ENCODE data around the gene ZFAND3. TPM values are rescaled to one million over a fixed set of nuclear protein-coding genes. Genes with fewer than 3 reads are reported as not detected.

The ZFAND3 gene
- total RNA-seq, 1 experiment from 2014 or later: 47.2 TPM

GRCh38 chr6:38160831-38161230, 341.3 kb downstream of the ZFAND3 start:
- Histone ChIP-seq H3K27ac (ENCODE audit: low read depth, low read length) (no peak overlapping the region), H3K9me3 (ENCODE audit: control insufficient read depth in 1 of 2, insufficient read depth in 1 of 2, low read depth in 1 of 2, low read length in 2 of 2) (no peaks in the 10 kb centered on the region), H3K27me3 (ENCODE audit: insufficient read depth, low read length) (no peaks in the 10 kb centered on the region), H4K20me1 (ENCODE audit: insufficient read depth) (no peaks in the 10 kb centered on the region), H3K4me3 (replicated peaks in 1 of 2; ENCODE audit: low read depth in 1 of 2, low read length in 2 of 2) (no peak overlapping the region), H3K4me2 (ENCODE audit: low read length) (no peak overlapping the region), H3K4me1 (ENCODE audit: control insufficient read depth in 1 of 2, insufficient read depth in 2 of 2, low read length in 2 of 2) (no peaks in the 10 kb centered on the region), H3K9me2 (ENCODE audit: insufficient read depth) (no peaks in the 10 kb centered on the region), H3K79me2 (ENCODE audit: insufficient read depth, low read length) (no peaks in the 10 kb centered on the region), H2AFZ (ENCODE audit: low read depth, low read length, poor library complexity, severe bottlenecking) (no peak overlapping the region), H3K36me3 (ENCODE audit: control insufficient read depth in 1 of 2, insufficient read depth in 2 of 2, low read length in 2 of 2) (no peaks in the 10 kb centered on the region), H3K9ac (ENCODE audit: low read length) (no peak overlapping the region)
- intact Hi-C loops (cut with micrococcal nuclease): no loop called here
- ATAC-seq (no peak), DNase-seq (ENCODE audit: low read depth, low spot score) (no peak)
- no TSS peak for BruUV-seq (replicated peaks)
- TF ChIP-seq, protein P1, sequence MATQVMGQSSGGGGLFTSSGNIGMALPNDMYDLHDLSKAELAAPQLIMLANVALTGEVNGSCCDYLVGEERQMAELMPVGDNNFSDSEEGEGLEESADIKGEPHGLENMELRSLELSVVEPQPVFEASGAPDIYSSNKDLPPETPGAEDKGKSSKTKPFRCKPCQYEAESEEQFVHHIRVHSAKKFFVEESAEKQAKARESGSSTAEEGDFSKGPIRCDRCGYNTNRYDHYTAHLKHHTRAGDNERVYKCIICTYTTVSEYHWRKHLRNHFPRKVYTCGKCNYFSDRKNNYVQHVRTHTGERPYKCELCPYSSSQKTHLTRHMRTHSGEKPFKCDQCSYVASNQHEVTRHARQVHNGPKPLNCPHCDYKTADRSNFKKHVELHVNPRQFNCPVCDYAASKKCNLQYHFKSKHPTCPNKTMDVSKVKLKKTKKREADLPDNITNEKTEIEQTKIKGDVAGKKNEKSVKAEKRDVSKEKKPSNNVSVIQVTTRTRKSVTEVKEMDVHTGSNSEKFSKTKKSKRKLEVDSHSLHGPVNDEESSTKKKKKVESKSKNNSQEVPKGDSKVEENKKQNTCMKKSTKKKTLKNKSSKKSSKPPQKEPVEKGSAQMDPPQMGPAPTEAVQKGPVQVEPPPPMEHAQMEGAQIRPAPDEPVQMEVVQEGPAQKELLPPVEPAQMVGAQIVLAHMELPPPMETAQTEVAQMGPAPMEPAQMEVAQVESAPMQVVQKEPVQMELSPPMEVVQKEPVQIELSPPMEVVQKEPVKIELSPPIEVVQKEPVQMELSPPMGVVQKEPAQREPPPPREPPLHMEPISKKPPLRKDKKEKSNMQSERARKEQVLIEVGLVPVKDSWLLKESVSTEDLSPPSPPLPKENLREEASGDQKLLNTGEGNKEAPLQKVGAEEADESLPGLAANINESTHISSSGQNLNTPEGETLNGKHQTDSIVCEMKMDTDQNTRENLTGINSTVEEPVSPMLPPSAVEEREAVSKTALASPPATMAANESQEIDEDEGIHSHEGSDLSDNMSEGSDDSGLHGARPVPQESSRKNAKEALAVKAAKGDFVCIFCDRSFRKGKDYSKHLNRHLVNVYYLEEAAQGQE (IDR thresholded peaks at IDR 0.05; ENCODE audit: low read depth): no peak
- TF ChIP-seq, protein P2, sequence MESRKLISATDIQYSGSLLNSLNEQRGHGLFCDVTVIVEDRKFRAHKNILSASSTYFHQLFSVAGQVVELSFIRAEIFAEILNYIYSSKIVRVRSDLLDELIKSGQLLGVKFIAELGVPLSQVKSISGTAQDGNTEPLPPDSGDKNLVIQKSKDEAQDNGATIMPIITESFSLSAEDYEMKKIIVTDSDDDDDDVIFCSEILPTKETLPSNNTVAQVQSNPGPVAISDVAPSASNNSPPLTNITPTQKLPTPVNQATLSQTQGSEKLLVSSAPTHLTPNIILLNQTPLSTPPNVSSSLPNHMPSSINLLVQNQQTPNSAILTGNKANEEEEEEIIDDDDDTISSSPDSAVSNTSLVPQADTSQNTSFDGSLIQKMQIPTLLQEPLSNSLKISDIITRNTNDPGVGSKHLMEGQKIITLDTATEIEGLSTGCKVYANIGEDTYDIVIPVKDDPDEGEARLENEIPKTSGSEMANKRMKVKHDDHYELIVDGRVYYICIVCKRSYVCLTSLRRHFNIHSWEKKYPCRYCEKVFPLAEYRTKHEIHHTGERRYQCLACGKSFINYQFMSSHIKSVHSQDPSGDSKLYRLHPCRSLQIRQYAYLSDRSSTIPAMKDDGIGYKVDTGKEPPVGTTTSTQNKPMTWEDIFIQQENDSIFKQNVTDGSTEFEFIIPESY (IDR thresholded peaks at IDR 0.05; ENCODE audit: extremely low read depth, insufficient replicate concordance, low read length): no peak
- TF ChIP-seq FOSL1 (IDR thresholded peaks at IDR 0.05; ENCODE audit: low read depth): no peak
- no peak for TF ChIP-seq ZNF274 (IDR thresholded peaks at IDR 0.05; ENCODE audit: low read depth, low read length)
- TF ChIP-seq CBX3 (IDR thresholded peaks at IDR 0.05; ENCODE audit: low read depth): no peak
- TF ChIP-seq POLR2A (IDR thresholded peaks at IDR 0.05; ENCODE audit: borderline replicate concordance, extremely low read depth, insufficient read depth, insufficient read length): no peak
- TF ChIP-seq TCF7L2 (IDR thresholded peaks at IDR 0.05; ENCODE audit: borderline replicate concordance, extremely low read depth, insufficient read depth, insufficient read length): no peak
- TF ChIP-seq CEBPB (IDR thresholded peaks at IDR 0.05; ENCODE audit: low read depth): no peak
- ChIA-PET POLR2A (no interaction called here), RAD21 (ENCODE audit: low non-redundant PET in 1 of 2, low total read pairs in 2 of 2, uncharacterized antibody in 2 of 2, unreplicated experiment in 2 of 2) (no interaction called here), CTCF (no interaction called here)
